ENCODE results near the gene ADAMTSL1. TPM values are rescaled to one million over a fixed set of nuclear protein-coding genes. Genes with fewer than 3 reads are reported as not detected.

ADAMTSL1 gene
- total and polyA plus RNA-seq, 2 of the 8 experiments (the other 6 are each of a cell fraction or from before 2014, with no cell fraction given), result 0.84 to 1.1 TPM

- H3K27me3 ChIP-seq (replicated peaks in 1 of 4; ENCODE audit: control insufficient read depth in 3 of 4, extremely low read depth in 1 of 4, insufficient read depth in 3 of 4, low read length in 3 of 4), result no peaks in the 10 kb centered on the region
- no peak overlapping the region for H2BK12ac ChIP-seq (ENCODE audit: low read depth, low read length)
- POLR2A ChIA-PET (ENCODE audit: partially characterized antibody), result no interaction called here
- H2BK5ac ChIP-seq (ENCODE audit: low read depth, low read length), result no peak overlapping the region
- H3K18ac ChIP-seq (ENCODE audit: extremely low read depth, low read length), result no peak overlapping the region
- H4K20me1 ChIP-seq (replicated peaks in 1 of 2; ENCODE audit: control insufficient read depth in 1 of 2, insufficient read depth in 2 of 2, low read length in 2 of 2), result no peaks in the 10 kb centered on the region
- 85% methylated on average over 2 of the region's 2 CpGs; no CpG with 5 or more reads in 1 of the 2 experiments for WGBS, 2 experiments (ENCODE audit: extremely low coverage in 1 of 2, insufficient coverage in 1 of 2, insufficient read length in 1 of 2, insufficient replicate concordance in 2 of 2, low coverage in 1 of 2, low lambda C conversion rate in 2 of 2, missing lambda C conversion rate in 1 of 2)
- H3K9ac ChIP-seq (replicated peaks in 1 of 4; ENCODE audit: extremely low read depth in 1 of 4, low read depth in 3 of 4, low read length in 3 of 4), result no peak overlapping the region
- H3K79me1 ChIP-seq (ENCODE audit: low read depth, low read length), result no peaks in the 10 kb centered on the region
- H3K4me1 ChIP-seq (replicated peaks in 1 of 4; ENCODE audit: control insufficient read depth in 3 of 4, insufficient read depth in 4 of 4, low read length in 3 of 4), result no peaks in the 10 kb centered on the region
- H4K8ac ChIP-seq (ENCODE audit: extremely low read depth, insufficient read depth, low read length), result no peak overlapping the region
- no peak overlapping the region for H3K4me3 ChIP-seq (ENCODE audit: extremely low read depth in 1 of 4, insufficient read depth in 2 of 4, low read depth in 3 of 4, low read length in 4 of 4)
- FAIRE-seq, result no peak
- no peak overlapping the region for H4K91ac ChIP-seq (replicated peaks; ENCODE audit: insufficient read length, low read length)
- TF ChIP-seq FOSL1 (IDR thresholded peaks at IDR 0.05; ENCODE audit: insufficient read depth, low read depth, low read length) (no peak), MAX (IDR thresholded peaks at IDR 0.05) (no peak), SIRT6 (IDR thresholded peaks at IDR 0.05; ENCODE audit: low read length) (no peak), BCL11A (IDR thresholded peaks at IDR 0.05; ENCODE audit: low read depth in 2 of 2, low read length in 2 of 2) (no peak), HDAC6 (IDR thresholded peaks at IDR 0.05; ENCODE audit: low read depth, low read length) (no peak), SRF (IDR thresholded peaks at IDR 0.05; ENCODE audit: low read depth, low read length) (no peak), SAP30 (IDR thresholded peaks at IDR 0.05; ENCODE audit: insufficient read depth, insufficient replicate concordance, low read length) (no peak)
- H3K27ac ChIP-seq (ENCODE audit: low read depth, low read length), result no peak overlapping the region
- H2AK5ac ChIP-seq (ENCODE audit: low read depth, low read length), result no peak overlapping the region
- no peak overlapping the region for H2BK15ac ChIP-seq (ENCODE audit: low read length)
- no peaks in the 10 kb centered on the region for H3K9me3 ChIP-seq (ENCODE audit: insufficient read depth in 2 of 2, low read depth in 1 of 2, low read length in 1 of 2)
- no peak overlapping the region for H3K23ac ChIP-seq (ENCODE audit: insufficient read length)
- DNase-seq (ENCODE audit: low read depth in 1 of 2, low spot score in 2 of 2), result no peak
- H3K36me3 ChIP-seq (ENCODE audit: control insufficient read depth in 2 of 4, insufficient read depth in 4 of 4, low read length in 3 of 4), result no peaks in the 10 kb centered on the region
- no peak overlapping the region for H3K4me2 ChIP-seq (ENCODE audit: insufficient read depth in 1 of 2, low read depth in 2 of 2, low read length in 2 of 2)
- H3K56ac ChIP-seq (replicated peaks; ENCODE audit: insufficient read length, low read depth, low read length), result no peak overlapping the region
- no peak overlapping the region for H2BK120ac ChIP-seq (replicated peaks; ENCODE audit: low read depth, low read length)
- H3K14ac ChIP-seq (ENCODE audit: insufficient read length), result no peak overlapping the region
- CTCF ChIA-PET (ENCODE audit: partially characterized antibody), result no interaction called here
- H2AFZ ChIP-seq (ENCODE audit: low read length), result no peak overlapping the region
- no peak overlapping the region for H3K4ac ChIP-seq (replicated peaks; ENCODE audit: insufficient read length, low read depth, low read length)
- H3K23me2 ChIP-seq (ENCODE audit: low read depth, low read length), result no peaks in the 10 kb centered on the region
- H2BK20ac ChIP-seq (ENCODE audit: low read length), result no peak overlapping the region
- no peaks in the 10 kb centered on the region for H3K79me2 ChIP-seq (ENCODE audit: control insufficient read depth in 1 of 2, insufficient read depth in 2 of 2, low read length in 2 of 2)
- H4K5ac ChIP-seq (ENCODE audit: insufficient read length, low read depth, low read length), result no peak overlapping the region
These were observed 69.0 kb downstream of the ADAMTSL1 start for GRCh38 chr9:18542837-18543405.

All from H1 (cell line).